Astrocyte (in vitro differentiated cells and primary cell): ENCODE results near the gene CLK2. TPM values are rescaled to one million over a fixed set of nuclear protein-coding genes. Genes with fewer than 3 reads are reported as not detected.
"Not testable (repeated sequence)": the region's sequence is repeated elsewhere in the genome, so short reads cannot be mapped to it uniquely, and the experiment has no call there.

Experiments
- DNase-seq: peaks from one replicate; pipeline ENCODE4 v3.0.0-alpha.2; 2010; ENCODE audit warnings: low read depth
- FAIRE-seq: peaks from 2 replicates; lab custom pipeline; 2011; peaks lifted over from hg19 to GRCh38; lab: Jason Lieb, UNC
- H2AFZ ChIP-seq: 2 replicates; pipeline ENCODE4 v1.6.0; 2012; ENCODE audit warnings: low read depth, low read length, inconsistent platforms
- H3K27ac ChIP-seq: 2 replicates; pipeline ENCODE4 v1.5.1; 2011; ENCODE audit warnings: low read depth, low read length, inconsistent platforms
- H3K27me3 ChIP-seq: 2 replicates; pipeline ENCODE4 v1.6.0; 2011; ENCODE audit warnings: low read length, inconsistent platforms; ENCODE audit not compliant: insufficient read depth
- H3K36me3 ChIP-seq: 2 replicates; pipeline ENCODE4 v1.5.1; 2011; ENCODE audit warnings: low read length, inconsistent platforms; ENCODE audit not compliant: insufficient read depth
- H3K4me1 ChIP-seq: 2 replicates; pipeline ENCODE4 v1.5.1; 2011; ENCODE audit warnings: low read length, inconsistent platforms; ENCODE audit not compliant: insufficient read depth
- H3K4me2 ChIP-seq: 2 replicates; pipeline ENCODE4 v1.6.0; 2012; ENCODE audit warnings: low read length, inconsistent platforms
- H3K4me3 ChIP-seq: 2 replicates; pipeline ENCODE4 v1.5.1; 2011; ENCODE audit warnings: low read depth, mild to moderate bottlenecking, low read length, inconsistent platforms; ENCODE audit not compliant: insufficient read depth
- H3K79me2 ChIP-seq: 2 replicates; pipeline ENCODE4 v1.6.0; 2012; ENCODE audit warnings: mild to moderate bottlenecking, low read length, inconsistent platforms; ENCODE audit not compliant: insufficient read depth
- H3K9ac ChIP-seq: 2 replicates; pipeline ENCODE4 v1.6.0; 2012; ENCODE audit warnings: mild to moderate bottlenecking, low read length, inconsistent platforms
- H3K9me3 ChIP-seq: 2 replicates; pipeline ENCODE4 v1.5.1; 2012; ENCODE audit warnings: low read depth, mild to moderate bottlenecking, low read length, inconsistent platforms; ENCODE audit not compliant: insufficient read depth
- H4K20me1 ChIP-seq: 2 replicates; pipeline ENCODE4 v1.6.0; 2012; ENCODE audit warnings: low read length, inconsistent platforms; ENCODE audit not compliant: insufficient read depth
- H3K27ac Mint-ChIP-seq: one replicate; pipeline ENCODE4 v1.8.0; 2021; ENCODE audit warnings: mild to moderate bottlenecking, mixed read lengths; ENCODE audit not compliant: unreplicated experiment
- H3K27me3 Mint-ChIP-seq: one replicate; pipeline ENCODE4 v1.8.0; 2021; ENCODE audit warnings: low read depth, mixed read lengths; ENCODE audit not compliant: unreplicated experiment
- H3K36me3 Mint-ChIP-seq: one replicate; pipeline ENCODE4 v1.8.0; 2021; ENCODE audit warnings: low read depth, mixed read lengths; ENCODE audit not compliant: unreplicated experiment
- H3K4me1 Mint-ChIP-seq: one replicate; pipeline ENCODE4 v1.8.0; 2021; ENCODE audit warnings: low read depth, mixed read lengths; ENCODE audit not compliant: unreplicated experiment
- H3K4me3 Mint-ChIP-seq: one replicate; pipeline ENCODE4 v1.8.0; 2021; ENCODE audit warnings: mild to moderate bottlenecking, moderate library complexity, mixed read lengths; ENCODE audit not compliant: unreplicated experiment
- H3K9me3 Mint-ChIP-seq: one replicate; pipeline ENCODE4 v1.8.0; 2021; ENCODE audit warnings: mild to moderate bottlenecking, mixed read lengths; ENCODE audit not compliant: unreplicated experiment
- CTCF ChIP-seq: IDR thresholded peaks from 2 replicates; pipeline ENCODE4 v1.5.1; 2011; ENCODE audit warnings: low read depth, mild to moderate bottlenecking, inconsistent platforms, low read length, moderate library complexity; ENCODE audit not compliant: insufficient read depth
- EZH2 ChIP-seq: IDR thresholded peaks from 2 replicates; pipeline ENCODE4 v1.6.1; 2012; ENCODE audit warnings: mild to moderate bottlenecking, low read length, inconsistent platforms; ENCODE audit not compliant: insufficient read depth
- total RNA-seq: library from RNA; stranded (reverse); gene quantifications from 2 replicates; pipeline ENCODE4 v1.2.1, GENCODE V29; 2021

Gene CLK2
- total RNA-seq, 1 donor from 2014 or later, result 31.7 TPM

GRCh38 chr1:155236451-155236850 lies 36.9 kb downstream of the CLK2 start:
- FAIRE-seq (no peak), DNase-seq (no peak)
- Mint-ChIP-seq H3K27ac (no peak overlapping the region), H3K9me3 (no peaks in the 10 kb centered on the region), H3K36me3 (peaks cover 26% of the 10 kb centered on the region), H3K4me3 (no peak overlapping the region), H3K4me1 (peaks cover 13% of the 10 kb centered on the region), H3K27me3 (peaks cover 2% of the 10 kb centered on the region)
- Histone ChIP-seq H2AFZ (no peak overlapping the region), H3K4me2 (no peak overlapping the region), H4K20me1 (no peaks in the 10 kb centered on the region), H3K27me3 (no peaks in the 10 kb centered on the region), H3K27ac (no peak overlapping the region), H3K79me2 (no peaks in the 10 kb centered on the region), H3K9ac (no peak overlapping the region), H3K9me3 (no peaks in the 10 kb centered on the region), H3K36me3 (peaks cover 2% of the 10 kb centered on the region), H3K4me3 (no peak overlapping the region), H3K4me1 (peaks cover 17% of the 10 kb centered on the region)
- TF ChIP-seq CTCF (no peak), EZH2 (no peak)

- not testable (repeated sequence) for H3K9me3 ChIP-seq, H3K4me3 Mint-ChIP-seq, H3K27ac ChIP-seq, DNase-seq, H3K36me3 ChIP-seq, FAIRE-seq, H4K20me1 ChIP-seq, H3K27ac Mint-ChIP-seq, H3K79me2 ChIP-seq, H3K4me2 ChIP-seq, H3K27me3 ChIP-seq, H3K4me1 Mint-ChIP-seq, H3K9me3 Mint-ChIP-seq, H2AFZ ChIP-seq, H3K9ac ChIP-seq, H3K4me3 ChIP-seq, H3K27me3 Mint-ChIP-seq
- peaks cover 26% of the 10 kb centered on the region for H3K36me3 Mint-ChIP-seq
- peaks cover 19% of the 10 kb centered on the region for H3K4me1 ChIP-seq
These were observed 37.9 kb downstream of the CLK2 start for GRCh38 chr1:155235375-155235774.

GRCh38 chr1:155233502-155233901 lies 39.8 kb downstream of the CLK2 start:
- H3K4me1 ChIP-seq, result peaks cover 18% of the 10 kb centered on the region
- not testable (repeated sequence) for H3K27me3 Mint-ChIP-seq, DNase-seq, H3K27ac ChIP-seq, H4K20me1 ChIP-seq, H3K4me3 Mint-ChIP-seq, H3K36me3 ChIP-seq, H3K9ac ChIP-seq, FAIRE-seq, H3K9me3 ChIP-seq, H3K9me3 Mint-ChIP-seq, H3K4me3 ChIP-seq, H2AFZ ChIP-seq, H3K4me2 ChIP-seq, H3K27ac Mint-ChIP-seq, H3K27me3 ChIP-seq, H3K79me2 ChIP-seq
- Mint-ChIP-seq H3K4me1 (peaks cover 10% of the 10 kb centered on the region), H3K36me3 (peaks cover 22% of the 10 kb centered on the region)

- H4K20me1 ChIP-seq, H3K9me3 ChIP-seq, H3K4me3 Mint-ChIP-seq, FAIRE-seq, H3K36me3 ChIP-seq, H3K4me3 ChIP-seq, H3K9me3 Mint-ChIP-seq, H3K27me3 ChIP-seq, H3K27me3 Mint-ChIP-seq, H3K79me2 ChIP-seq: not testable (repeated sequence)
- H3K4me1 Mint-ChIP-seq, result peaks cover 10% of the 10 kb centered on the region
- Histone ChIP-seq H3K4me1 (peaks cover 23% of the 10 kb centered on the region), H3K27ac (peak overlapping the region; percentile 70), H3K4me2 (peak overlapping the region; percentile 48), H3K9ac (peak overlapping the region; percentile 43), H2AFZ (peak overlapping the region; percentile 10)
- H3K27ac Mint-ChIP-seq, result peak overlapping the region; percentile 64
- peak; percentile 66 for DNase-seq
- H3K36me3 Mint-ChIP-seq, result peaks cover 16% of the 10 kb centered on the region
These were observed 41.0 kb downstream of the CLK2 start for GRCh38 chr1:155232001-155232978.

- not testable (repeated sequence) for H4K20me1 ChIP-seq, DNase-seq, H3K27me3 Mint-ChIP-seq, H3K4me2 ChIP-seq, H3K36me3 ChIP-seq, H3K9me3 ChIP-seq, H3K4me3 ChIP-seq, H3K4me3 Mint-ChIP-seq, H3K9me3 Mint-ChIP-seq, H3K36me3 Mint-ChIP-seq, H3K79me2 ChIP-seq, FAIRE-seq, H3K27me3 ChIP-seq, H2AFZ ChIP-seq
- H3K4me1 Mint-ChIP-seq, result peaks cover 13% of the 10 kb centered on the region
- Histone ChIP-seq H3K4me1 (peaks cover 23% of the 10 kb centered on the region), H3K9ac (peak overlapping the region; percentile 43), H3K27ac (peak overlapping the region; percentile 70)
- peak overlapping the region; percentile 64 for H3K27ac Mint-ChIP-seq
These were observed 42.0 kb downstream of the CLK2 start for GRCh38 chr1:155231302-155231701.
